Mucosa of stomach (tissue), 1 donor: ENCODE data around the gene CD247.
A peak's percentile ranks its signal among the peaks of the same experiment; 100 is the strongest.

Experiments used
- H3K27me3 ChIP-seq: one replicate; pipeline ENCODE4 v1.7.0; 2013; ENCODE audit warnings: mild to moderate bottlenecking, low read length; ENCODE audit not compliant: control insufficient read depth, insufficient read depth
- H3K36me3 ChIP-seq: one replicate; pipeline ENCODE4 v1.7.0; 2013; ENCODE audit warnings: low read length; ENCODE audit not compliant: control insufficient read depth, insufficient read depth
- H3K4me1 ChIP-seq: one replicate; pipeline ENCODE4 v1.7.0; 2013; ENCODE audit warnings: mild to moderate bottlenecking, low read length; ENCODE audit not compliant: control insufficient read depth, insufficient read depth
- H3K4me3 ChIP-seq: one replicate; pipeline ENCODE4 v1.7.0; 2013; ENCODE audit warnings: low read length
- H3K9ac ChIP-seq: one replicate; pipeline ENCODE4 v1.7.0; 2013; ENCODE audit warnings: mild to moderate bottlenecking, low read length, moderate library complexity
- H3K9me3 ChIP-seq: one replicate; pipeline ENCODE4 v1.7.0; 2013; ENCODE audit warnings: mild to moderate bottlenecking, low read length, moderate library complexity; ENCODE audit not compliant: control insufficient read depth
- donor health status: Pancreatic carcinoma.

CD247 gene

DNA sequence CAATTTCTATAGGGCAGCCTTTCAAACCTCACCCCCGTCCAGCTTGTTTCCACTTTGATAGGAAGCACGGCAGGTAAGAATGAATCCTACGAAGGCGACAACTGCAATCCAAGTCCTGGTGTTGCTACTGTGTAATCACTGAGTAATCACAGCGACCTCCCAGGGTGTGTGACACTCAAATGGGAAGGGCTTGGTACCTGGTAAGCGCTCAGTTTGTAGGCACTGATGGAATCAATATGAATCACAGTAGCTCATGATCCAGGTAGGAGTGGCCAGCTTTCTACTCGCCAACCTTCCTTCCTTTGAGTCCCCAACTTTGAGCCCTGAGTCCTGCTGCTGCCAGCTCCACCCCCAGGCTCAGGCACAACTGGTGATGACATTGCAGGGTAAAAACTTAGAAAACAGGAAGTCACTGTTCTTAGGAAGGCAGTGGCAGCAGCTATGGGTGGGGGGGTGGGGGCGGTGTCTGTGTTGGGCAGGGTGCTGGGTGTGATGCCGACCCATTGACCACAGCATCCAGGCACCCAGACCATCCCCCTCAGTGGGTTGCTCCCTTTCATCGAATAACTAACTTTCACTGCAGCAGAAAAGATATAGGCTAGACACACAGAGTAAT, 70.7 kb downstream of the CD247 start:
- no peaks in the 10 kb centered on the region for H3K27me3 ChIP-seq
- H3K4me1 ChIP-seq: peaks cover 15% of the 10 kb centered on the region
- no peak overlapping the region for H3K4me3 ChIP-seq
- H3K36me3 ChIP-seq: no peaks in the 10 kb centered on the region
- H3K9me3 ChIP-seq: no peaks in the 10 kb centered on the region
- H3K9ac ChIP-seq: peak overlapping the region; percentile 66

DNA sequence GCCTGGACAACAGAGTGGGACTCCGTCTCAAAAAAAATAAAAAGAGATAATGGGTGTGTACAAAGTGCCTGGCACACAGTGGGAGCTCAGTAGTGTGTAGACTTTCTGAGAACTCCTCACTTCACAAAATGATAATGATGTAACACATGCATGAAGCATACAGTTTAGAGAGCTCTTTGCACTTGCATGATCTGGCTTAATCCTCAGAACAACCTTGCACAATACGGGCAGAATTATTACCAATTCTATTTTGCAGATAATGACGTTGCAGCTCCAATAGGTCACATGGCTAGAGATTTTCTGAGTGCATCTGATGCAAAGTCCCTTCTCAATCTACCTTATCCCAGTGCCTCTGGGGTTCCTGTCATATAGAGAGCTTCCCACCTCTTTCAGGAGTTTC, 71.4 kb downstream of the CD247 start:
- H3K9ac ChIP-seq: peak overlapping the region; percentile 66
- peaks cover 20% of the 10 kb centered on the region for H3K4me1 ChIP-seq
- H3K27me3 ChIP-seq: no peaks in the 10 kb centered on the region
- no peaks in the 10 kb centered on the region for H3K9me3 ChIP-seq
- H3K36me3 ChIP-seq: no peaks in the 10 kb centered on the region
- H3K4me3 ChIP-seq: no peak overlapping the region

DNA sequence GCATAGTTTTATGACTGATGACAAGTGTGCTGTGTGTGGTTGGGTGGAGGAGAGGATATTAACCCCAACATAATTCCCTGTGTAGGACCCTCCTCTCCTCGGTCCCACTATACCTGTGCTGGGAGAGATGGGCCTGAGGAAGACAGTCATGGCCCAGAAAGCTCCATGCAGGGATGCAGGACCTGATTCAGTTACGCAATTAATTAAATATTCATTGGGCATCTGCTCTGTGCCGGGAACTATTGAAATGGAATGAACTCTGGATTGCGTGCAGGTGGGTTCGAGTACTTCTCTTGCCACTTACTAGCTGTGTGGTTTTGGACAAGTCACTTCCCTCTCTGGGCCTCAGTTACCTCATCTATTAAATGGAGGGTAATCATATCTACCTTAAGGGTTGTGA, 74.6 kb downstream of the CD247 start:
- Histone ChIP-seq H3K4me1 (peaks cover 34% of the 10 kb centered on the region), H3K27me3 (no peaks in the 10 kb centered on the region), H3K36me3 (no peaks in the 10 kb centered on the region)

DNA sequence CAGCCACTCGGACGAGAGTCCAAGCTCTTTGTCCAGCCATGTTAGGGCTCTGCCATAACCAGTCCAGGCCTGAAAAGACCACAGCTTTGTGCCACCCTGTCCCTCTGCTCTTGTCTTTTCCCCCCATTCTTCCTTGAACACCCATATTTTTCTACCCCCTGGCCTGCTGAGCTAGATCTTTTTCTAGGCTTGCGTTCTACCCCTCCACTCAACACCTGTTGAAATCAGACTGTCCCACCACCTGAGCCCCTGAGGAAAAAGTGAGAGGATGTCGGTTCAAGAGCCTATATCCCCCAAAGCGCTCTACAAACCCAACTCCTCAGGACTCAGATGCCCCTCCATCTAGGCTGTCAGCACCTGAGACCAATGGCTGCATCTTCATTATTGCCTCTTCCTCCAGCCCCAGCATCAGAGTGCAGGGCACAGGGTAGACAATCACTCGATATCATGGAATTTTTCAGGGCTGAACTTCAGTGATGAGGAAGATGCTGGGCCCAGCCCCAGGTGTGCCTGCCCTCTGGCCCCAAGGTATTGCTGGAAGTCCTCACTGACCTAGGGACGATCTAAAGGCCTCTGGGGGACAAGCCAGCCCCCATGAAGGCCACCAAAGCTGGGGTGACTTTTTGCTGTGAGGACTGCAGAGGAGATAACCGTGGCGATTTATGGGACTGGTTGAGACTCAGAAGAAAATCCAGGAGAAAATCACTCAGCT, 75.3 kb downstream of the CD247 start:
- Histone ChIP-seq H3K4me1 (peaks cover 30% of the 10 kb centered on the region), H3K36me3 (no peaks in the 10 kb centered on the region), H3K9ac (peak overlapping the region; percentile 37), H3K27me3 (no peaks in the 10 kb centered on the region), H3K9me3 (no peaks in the 10 kb centered on the region), H3K4me3 (no peak overlapping the region)

More for the DNA sequence above, 74.6 kb downstream of the CD247 start:
- Histone ChIP-seq H3K9ac (no peak overlapping the region), H3K4me3 (no peak overlapping the region), H3K9me3 (no peaks in the 10 kb centered on the region)

DNA sequence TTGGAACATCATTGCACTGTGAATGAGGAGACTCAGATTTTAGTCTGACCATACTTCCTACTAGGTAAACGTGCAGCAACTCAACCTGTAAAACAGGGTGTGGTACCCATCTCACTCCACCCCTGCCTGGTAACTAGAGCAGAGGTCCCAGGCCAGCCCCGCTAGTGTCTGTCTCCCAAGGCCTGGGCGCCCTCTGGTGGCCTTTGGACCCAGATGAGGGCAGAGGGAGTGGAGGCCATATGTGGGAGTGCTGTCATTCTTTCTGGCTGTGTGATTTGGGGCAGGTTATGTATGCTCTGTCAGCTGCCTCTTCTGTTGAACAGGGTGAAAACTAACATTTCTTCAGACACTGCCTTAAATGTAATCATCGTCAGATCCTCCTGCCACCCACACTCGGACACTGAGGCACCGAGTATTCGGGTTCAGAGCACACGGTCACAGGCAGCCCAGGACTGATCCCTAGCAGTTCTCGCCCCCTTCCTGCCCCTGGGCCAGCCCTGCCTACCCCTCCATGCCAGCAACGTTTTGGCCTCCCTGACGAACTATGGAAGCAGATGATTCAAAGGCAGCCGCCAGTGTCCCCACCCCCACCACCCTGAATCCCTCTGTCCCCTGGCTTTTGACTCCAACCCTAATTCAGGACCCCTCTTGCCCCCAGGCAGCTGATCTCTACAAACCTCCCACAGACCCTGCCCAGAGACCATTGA, 76.0 kb downstream of the CD247 start:
- Histone ChIP-seq H3K9me3 (no peaks in the 10 kb centered on the region), H3K4me3 (no peak overlapping the region), H3K36me3 (no peaks in the 10 kb centered on the region), H3K9ac (peak overlapping the region; percentile 37), H3K4me1 (peaks cover 28% of the 10 kb centered on the region), H3K27me3 (no peaks in the 10 kb centered on the region)

DNA sequence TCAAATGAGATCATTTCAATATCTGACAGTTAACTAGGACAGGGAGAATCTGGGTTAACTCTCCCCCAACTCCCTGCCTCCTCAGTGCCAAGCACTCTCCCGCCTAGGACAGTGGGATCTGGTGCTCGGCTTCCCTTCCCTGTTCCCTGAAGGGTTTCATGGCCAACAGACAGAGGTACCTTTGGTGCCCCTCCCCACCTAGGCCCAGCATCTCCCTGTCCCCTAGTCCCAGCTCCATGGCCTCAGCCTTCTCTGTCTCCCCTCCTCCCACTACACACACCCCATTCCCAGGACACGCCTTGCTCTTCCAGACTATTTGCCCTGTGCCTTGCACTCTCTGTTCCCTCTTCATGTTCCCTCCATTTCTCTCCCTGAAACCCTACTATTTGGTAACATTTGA, 77.1 kb downstream of the CD247 start:
- no peak overlapping the region for H3K9ac ChIP-seq
- no peak overlapping the region for H3K4me3 ChIP-seq
- H3K27me3 ChIP-seq: no peaks in the 10 kb centered on the region
- no peaks in the 10 kb centered on the region for H3K36me3 ChIP-seq
- peaks cover 22% of the 10 kb centered on the region for H3K4me1 ChIP-seq
- no peaks in the 10 kb centered on the region for H3K9me3 ChIP-seq

DNA sequence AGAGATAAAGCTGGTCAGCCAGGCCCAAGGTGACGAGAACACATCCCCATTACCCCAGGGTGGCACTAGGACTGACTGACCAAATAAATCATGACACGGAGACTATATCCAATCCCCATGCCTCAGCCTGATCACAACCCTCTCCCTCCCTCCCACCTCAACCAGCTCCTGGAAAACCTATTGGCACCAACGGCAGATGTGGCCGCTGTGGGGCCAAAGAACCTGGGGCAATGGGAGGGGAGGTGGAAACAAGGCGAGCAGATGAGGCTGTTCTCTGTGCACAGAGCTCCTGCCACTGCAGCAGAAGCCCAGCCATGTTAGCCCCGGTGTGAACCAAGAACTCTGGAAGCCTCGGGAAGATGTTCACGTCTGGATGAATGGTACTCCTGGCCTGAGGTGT, 77.6 kb downstream of the CD247 start:
- peaks cover 22% of the 10 kb centered on the region for H3K4me1 ChIP-seq
- no peaks in the 10 kb centered on the region for H3K9me3 ChIP-seq
- H3K9ac ChIP-seq: no peak overlapping the region
- no peaks in the 10 kb centered on the region for H3K27me3 ChIP-seq
- H3K4me3 ChIP-seq: no peak overlapping the region
- H3K36me3 ChIP-seq: no peaks in the 10 kb centered on the region

DNA sequence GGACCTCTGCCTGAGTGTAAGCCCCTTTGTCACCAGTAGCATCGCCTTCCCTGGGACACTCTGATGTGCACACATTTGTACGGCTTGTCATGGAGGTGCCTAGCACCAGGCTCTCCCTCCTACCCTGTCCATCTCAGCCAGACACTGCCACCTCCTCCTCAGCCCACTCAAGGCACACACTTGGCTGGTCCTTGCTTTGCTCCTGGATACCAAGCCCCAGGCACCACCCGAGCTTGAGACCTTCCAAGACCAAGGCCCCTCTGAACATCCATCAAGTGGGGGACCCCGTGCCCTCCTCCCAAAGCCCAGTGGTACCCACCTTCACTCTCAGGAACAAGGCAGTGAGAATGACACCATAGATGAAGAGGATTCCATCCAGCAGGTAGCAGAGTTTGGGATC, 78.0 kb downstream of the CD247 start:
- H3K4me1 ChIP-seq: peaks cover 22% of the 10 kb centered on the region
- H3K27me3 ChIP-seq: no peaks in the 10 kb centered on the region
- no peaks in the 10 kb centered on the region for H3K36me3 ChIP-seq

DNA sequence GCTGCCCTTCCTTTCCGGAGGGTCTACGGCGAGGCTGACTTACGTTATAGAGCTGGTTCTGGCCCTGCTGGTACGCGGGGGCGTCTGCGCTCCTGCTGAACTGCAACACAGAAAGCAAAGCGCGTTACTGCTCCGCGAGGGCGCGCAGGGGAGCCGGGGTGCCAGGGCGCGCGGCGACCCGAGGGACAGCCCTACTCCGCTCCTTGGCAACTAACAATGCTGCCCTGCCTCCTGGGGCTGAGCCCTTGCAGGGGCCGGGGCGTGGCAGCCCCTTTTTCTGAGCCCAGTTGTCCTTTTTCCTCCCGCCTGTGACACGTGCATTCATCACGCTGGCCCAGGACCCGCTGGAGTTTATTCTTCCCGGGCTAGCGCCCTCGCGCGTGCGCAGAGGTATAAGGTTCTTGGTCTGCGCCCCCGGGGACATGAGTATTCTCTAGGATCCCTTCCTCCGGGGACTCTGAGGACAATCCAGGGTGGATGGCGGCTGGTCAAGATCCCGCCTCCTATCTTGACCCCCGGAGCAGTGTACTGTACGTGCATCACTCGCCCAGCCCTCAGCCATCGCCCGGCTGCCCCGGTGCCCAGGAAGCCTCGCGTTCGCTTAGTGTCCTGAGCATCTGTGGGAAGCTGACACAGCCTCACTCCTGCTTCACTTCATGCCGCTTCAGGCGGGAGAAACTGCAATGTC, 78.9 kb downstream of the CD247 start:
- no peaks in the 10 kb centered on the region for H3K36me3 ChIP-seq
- H3K9ac ChIP-seq: peak overlapping the region; percentile 20
- peak overlapping the region; percentile 40 for H3K4me3 ChIP-seq
- H3K27me3 ChIP-seq: no peaks in the 10 kb centered on the region
- H3K9me3 ChIP-seq: no peaks in the 10 kb centered on the region
- peaks cover 22% of the 10 kb centered on the region for H3K4me1 ChIP-seq

More for the DNA sequence above, 78.0 kb downstream of the CD247 start:
- no peak overlapping the region for H3K9ac ChIP-seq
- H3K9me3 ChIP-seq: no peaks in the 10 kb centered on the region
- no peak overlapping the region for H3K4me3 ChIP-seq

DNA sequence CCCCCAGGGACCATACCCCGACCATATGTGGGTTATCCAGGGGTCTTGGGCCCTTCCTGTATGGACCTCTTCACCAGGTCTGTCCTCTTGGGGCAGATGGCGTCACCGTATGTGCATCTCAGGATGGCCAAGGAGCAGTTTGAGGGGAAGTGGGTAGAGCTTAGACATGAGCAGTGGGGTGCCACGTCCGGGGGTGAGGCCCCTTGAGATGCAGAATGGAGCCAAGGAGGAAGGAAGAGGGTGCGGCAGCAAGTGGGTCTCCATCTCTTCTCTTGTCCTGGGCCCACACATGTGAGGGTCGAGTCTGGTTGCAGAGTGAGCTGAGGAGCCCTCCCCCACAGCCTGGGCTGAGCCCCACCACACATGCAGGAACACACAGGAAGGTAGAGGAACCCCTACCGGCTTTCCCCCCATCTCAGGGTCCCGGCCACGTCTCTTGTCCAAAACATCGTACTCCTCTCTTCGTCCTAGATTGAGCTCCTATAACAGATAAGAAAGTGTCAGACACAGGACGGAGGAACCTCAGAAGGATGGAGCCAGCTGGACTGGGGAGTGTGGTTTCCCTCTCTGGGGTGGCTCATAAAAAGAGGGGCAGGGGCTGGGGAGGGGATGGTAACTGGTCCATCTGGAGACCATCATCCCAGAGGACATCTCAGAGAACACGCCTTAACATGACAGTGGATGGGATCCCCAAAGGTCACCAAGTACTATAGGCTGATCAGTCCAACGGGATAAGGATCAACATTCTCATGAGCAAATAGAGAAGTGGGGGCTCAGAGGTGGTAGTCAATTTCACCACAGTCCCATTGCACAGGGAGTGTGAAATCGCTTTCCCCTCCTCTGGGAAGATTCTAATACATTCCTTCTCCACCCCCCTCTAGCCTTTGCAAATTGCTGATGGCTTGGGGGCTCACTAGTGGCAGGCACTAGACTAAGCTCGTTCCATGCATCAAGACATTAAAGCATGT, 79.9 kb downstream of the CD247 start:
- H3K36me3 ChIP-seq: no peaks in the 10 kb centered on the region
- H3K4me3 ChIP-seq: no peak overlapping the region
- peaks cover 22% of the 10 kb centered on the region for H3K4me1 ChIP-seq
- H3K27me3 ChIP-seq: no peaks in the 10 kb centered on the region
- H3K9ac ChIP-seq: no peak overlapping the region
- H3K9me3 ChIP-seq: no peaks in the 10 kb centered on the region

DNA sequence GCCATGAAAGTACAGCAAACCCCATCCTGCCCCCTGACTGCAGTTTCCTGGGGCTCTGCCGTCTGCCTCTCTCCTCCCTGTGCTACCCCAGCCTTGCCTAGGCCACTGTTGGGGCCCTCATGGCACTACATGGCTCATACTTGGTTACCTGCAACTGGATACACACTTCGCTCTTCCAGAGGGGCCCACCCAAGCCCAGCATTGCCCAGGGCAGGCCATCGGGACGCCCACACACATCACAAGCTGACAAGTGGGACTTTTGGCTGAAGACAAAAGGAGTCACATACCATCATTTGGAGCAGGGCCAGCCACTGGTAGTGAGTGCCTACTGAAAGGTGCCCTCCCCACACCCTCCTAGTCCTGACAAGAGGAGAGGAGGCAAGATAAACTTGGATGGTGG, 82.8 kb downstream of the CD247 start:
- H3K4me3 ChIP-seq: no peak overlapping the region
- H3K9me3 ChIP-seq: no peaks in the 10 kb centered on the region
- no peaks in the 10 kb centered on the region for H3K4me1 ChIP-seq
- no peak overlapping the region for H3K9ac ChIP-seq
- no peaks in the 10 kb centered on the region for H3K36me3 ChIP-seq
- H3K27me3 ChIP-seq: no peaks in the 10 kb centered on the region
